ENCODE measurements around the gene PPARA. TPM values are rescaled to one million over a fixed set of nuclear protein-coding genes. Genes with fewer than 3 reads are reported as not detected.

The PPARA gene
- total RNA-seq, 6 donors from 2014 or later: 10.2 to 27.0 (median 20.9) TPM

- H3K36me3 ChIP-seq: no peaks in the 10 kb centered on the region
- TF ChIP-seq EP300 (IDR thresholded peaks at IDR 0.05): no peak
- no peak for TF ChIP-seq CTCF (IDR thresholded peaks at IDR 0.05)
- no peak for TF ChIP-seq POLR2AphosphoS5 (IDR thresholded peaks at IDR 0.05)
- TF ChIP-seq POLR2A (IDR thresholded peaks at IDR 0.05): no peak
- H3K9me3 ChIP-seq: no peaks in the 10 kb centered on the region
- 92% methylated on average over 11 of the region's 11 CpGs for WGBS, 2 donors
- no peaks in the 10 kb centered on the region for H3K27me3 ChIP-seq
- ATAC-seq (ENCODE audit: low FRiP score in 2 of 2) (no peak), DNase-seq (no peak)
- no peak overlapping the region for H3K27ac ChIP-seq
- H3K4me1 ChIP-seq: peaks cover 7 to 13% (median 9%) of the 10 kb centered on the region in 4 donors
- H3K4me3 ChIP-seq: no peak overlapping the region
Observed at GRCh38 chr22:46145896-46146295, 4.4 kb upstream of the PPARA start.

- ATAC-seq (ENCODE audit: low FRiP score in 2 of 2) (no peak), DNase-seq (no peak)
- Histone ChIP-seq H3K4me3 (no peak overlapping the region), H3K4me1 (peaks cover 7 to 17% (median 11%) of the 10 kb centered on the region in 4 donors), H3K27ac (no peak overlapping the region), H3K36me3 (no peaks in the 10 kb centered on the region), H3K27me3 (no peaks in the 10 kb centered on the region), H3K9me3 (no peaks in the 10 kb centered on the region)
- TF ChIP-seq EP300 (IDR thresholded peaks at IDR 0.05) (no peak), CTCF (IDR thresholded peaks at IDR 0.05) (no peak), POLR2A (IDR thresholded peaks at IDR 0.05) (no peak), POLR2AphosphoS5 (IDR thresholded peaks at IDR 0.05) (no peak)
- 83 to 93% methylated on average over 4 of the region's 4 CpGs for WGBS, 2 donors
Observed at GRCh38 chr22:46146329-46146728, 4.0 kb upstream of the PPARA start.

GRCh38 chr22:46147061-46147460 lies 3.3 kb upstream of the PPARA start:
- no peak overlapping the region for H3K27ac ChIP-seq
- DNase-seq: no peak

GRCh38 chr22:46147471-46148267 lies 2.7 kb upstream of the PPARA start:
- Histone ChIP-seq H3K27me3 (no peaks in the 10 kb centered on the region), H3K4me1 (peaks cover 21 to 29% (median 23%) of the 10 kb centered on the region in 4 donors), H3K27ac (no peak overlapping the region), H3K9me3 (no peaks in the 10 kb centered on the region), H3K4me3 (no peak overlapping the region), H3K36me3 (no peaks in the 10 kb centered on the region)
- DNase-seq (peak in 1 of 2 donors; percentile 60), ATAC-seq (ENCODE audit: low FRiP score in 2 of 2) (no peak)
- 63 to 64% methylated on average over 13 to 16 of the region's 19 CpGs for WGBS, 2 donors
- no peak for TF ChIP-seq EP300 (IDR thresholded peaks at IDR 0.05)
- TF ChIP-seq CTCF (IDR thresholded peaks at IDR 0.05): no peak
- TF ChIP-seq POLR2A (IDR thresholded peaks at IDR 0.05): no peak
- TF ChIP-seq POLR2AphosphoS5 (IDR thresholded peaks at IDR 0.05): no peak

More at GRCh38 chr22:46147061-46147460, 3.3 kb upstream of the PPARA start:
- Histone ChIP-seq H3K36me3 (no peaks in the 10 kb centered on the region), H3K4me3 (no peak overlapping the region), H3K4me1 (peaks cover 15 to 25% (median 18%) of the 10 kb centered on the region in 4 donors), H3K27me3 (no peaks in the 10 kb centered on the region), H3K9me3 (no peaks in the 10 kb centered on the region)
- TF ChIP-seq POLR2A (IDR thresholded peaks at IDR 0.05): no peak
- no peak for TF ChIP-seq EP300 (IDR thresholded peaks at IDR 0.05)
- no peak for TF ChIP-seq POLR2AphosphoS5 (IDR thresholded peaks at IDR 0.05)
- no peak for TF ChIP-seq CTCF (IDR thresholded peaks at IDR 0.05)
- whole genome bisulfite sequencing, 2 donors: 45 to 72% methylated on average over 4 to 7 of the region's 7 CpGs
- no peak for ATAC-seq (ENCODE audit: low FRiP score in 2 of 2)

Measured in upper lobe of left lung (tissue), 6 donors.